OCI-M2 (cell line): ENCODE data around the gene SPDYE16.
"Not testable (repeated sequence)": the region's sequence is repeated elsewhere in the genome, so short reads cannot be mapped to it uniquely, and the experiment has no call there.

Experiments
- DNase-seq: peaks from one replicate; lab custom pipeline; 2025; ENCODE audit not compliant: unreplicated experiment; lab: John Stamatoyannopoulos, UW

Gene SPDYE16, protein sequence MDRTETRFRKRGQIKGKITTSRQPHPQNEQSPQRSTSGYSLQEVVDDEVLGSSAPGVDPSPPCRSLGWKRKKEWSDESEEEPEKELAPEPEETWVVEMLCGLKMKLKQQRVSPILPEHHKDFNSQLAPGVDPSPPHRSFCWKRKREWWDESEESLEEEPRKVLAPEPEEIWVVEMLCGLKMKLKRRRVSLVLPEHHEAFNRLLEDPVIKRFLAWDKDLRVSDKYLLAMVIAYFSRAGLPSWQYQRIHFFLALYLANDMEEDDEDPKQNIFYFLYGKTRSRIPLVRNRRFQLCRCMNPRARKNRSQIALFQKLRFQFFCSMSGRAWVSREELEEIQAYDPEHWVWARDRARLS

DNA sequence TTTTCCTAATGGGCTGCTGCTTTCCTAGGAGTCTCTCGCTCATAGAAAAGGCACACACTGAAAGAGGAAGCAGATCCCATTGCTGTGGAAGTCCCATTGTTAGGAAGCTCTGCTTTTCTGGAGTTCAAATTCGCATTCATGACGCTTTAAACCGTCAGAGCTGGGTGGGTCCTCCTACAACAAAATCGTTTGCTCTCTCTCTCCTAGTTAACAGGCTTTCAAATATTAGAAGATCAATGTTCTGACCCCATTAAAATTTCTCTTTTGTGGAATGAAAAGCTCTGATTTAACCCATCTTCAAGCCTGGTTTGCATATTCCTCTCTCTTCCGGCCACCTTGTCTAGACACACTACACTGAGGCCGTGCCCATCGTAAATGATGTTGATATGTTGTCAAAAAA, at the start of gene SPDYE16:
Gene SPDYE16 (minus strand): TSS at position 101 of the 400 bp plus-strand sequence. CDS start 1,838 bp downstream, outside the sequence.
- not testable (repeated sequence) for DNase-seq

DNA sequence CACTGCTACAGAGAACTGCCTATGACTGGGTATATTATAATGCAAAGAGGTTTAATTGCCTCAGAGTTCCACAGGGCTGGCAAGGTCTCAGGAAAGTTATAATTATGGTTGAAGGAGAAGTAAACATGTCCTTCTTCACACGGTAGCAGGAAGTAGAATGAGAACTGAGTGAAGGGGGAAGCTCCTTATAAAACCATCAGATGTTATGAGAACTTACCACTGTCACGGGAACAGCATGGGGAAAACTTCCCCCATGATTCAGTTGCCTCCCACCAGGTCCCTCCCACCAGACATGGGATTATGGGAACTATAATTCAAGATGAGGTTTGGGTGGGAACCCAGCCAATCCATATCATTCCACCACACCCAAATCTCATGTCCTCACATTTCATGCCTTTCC, 49.6 kb upstream of the SPDYE16 start:
- DNase-seq = not testable (repeated sequence)

DNA sequence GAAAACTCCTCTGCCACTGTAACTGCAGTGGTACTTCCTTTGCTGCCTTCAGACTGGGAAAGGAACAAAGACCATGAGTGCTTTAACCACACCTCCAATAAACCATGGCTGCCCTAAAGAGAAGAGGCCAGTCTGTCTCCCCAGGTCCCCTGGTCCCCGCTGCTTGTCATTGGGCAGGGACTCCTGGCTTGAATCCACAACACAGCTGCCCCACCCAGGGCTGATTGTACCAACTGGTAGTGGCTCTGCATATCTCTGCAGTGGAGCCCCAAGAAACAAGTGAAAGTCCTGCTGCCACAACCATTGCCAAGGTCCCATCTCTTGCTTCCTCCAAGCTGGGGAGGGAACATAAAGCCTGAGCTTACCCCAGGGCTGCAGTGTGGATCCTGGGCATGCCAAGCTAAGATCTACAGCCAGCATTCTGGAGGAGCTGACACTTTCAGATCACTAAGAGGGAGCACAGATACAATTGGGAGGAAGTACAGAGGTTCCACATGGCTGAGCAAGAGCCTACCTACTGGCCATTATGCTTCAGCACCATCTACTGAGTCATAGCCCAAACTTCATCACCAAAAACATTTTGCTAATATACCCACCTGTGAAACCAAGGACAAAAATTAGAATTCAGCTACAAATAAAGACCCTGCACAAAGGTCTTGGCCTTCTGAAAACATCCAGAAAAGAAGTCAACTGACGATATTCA, 48.7 kb upstream of the SPDYE16 start:
- not testable (repeated sequence) for DNase-seq

DNA sequence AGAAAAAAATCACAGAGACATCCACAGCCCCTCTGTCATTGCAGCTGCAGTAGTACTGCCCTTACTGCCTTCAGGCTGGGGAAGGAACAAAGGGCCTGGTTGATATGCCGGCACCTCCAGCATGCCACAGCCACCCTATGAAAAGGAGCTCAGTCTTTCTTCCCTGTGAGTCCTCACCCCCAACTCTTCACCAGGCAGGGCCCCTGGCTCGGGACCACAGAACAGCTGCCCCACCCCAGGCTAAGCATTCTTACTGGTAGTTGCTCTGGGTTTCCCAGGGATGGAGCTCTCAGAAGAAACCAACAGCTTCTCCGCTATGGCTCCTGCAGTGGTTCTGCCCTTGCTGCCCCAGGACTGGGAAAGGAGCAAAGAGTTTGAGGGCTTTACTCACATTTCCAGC, 47.9 kb upstream of the SPDYE16 start:
- DNase-seq = not testable (repeated sequence)

DNA sequence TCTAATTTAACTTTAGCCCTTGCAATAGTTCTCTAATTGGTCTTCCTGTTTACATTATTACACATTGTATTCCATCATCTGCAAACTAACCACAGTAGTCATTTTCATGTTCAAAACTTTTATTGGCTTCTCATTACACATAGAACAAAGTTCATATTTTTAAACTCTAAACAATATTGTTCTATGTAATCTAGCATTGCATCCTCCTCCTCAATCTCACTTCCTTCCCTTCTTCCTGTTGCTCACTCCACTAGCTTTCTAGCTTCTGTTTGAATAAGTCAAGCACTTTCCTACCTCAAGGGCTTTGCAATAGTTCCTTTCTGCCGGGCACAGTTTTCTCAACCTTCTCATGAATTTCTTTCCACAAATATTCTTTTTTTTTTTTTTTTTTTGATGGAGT, 45.5 kb upstream of the SPDYE16 start:
- not testable (repeated sequence) for DNase-seq

DNA sequence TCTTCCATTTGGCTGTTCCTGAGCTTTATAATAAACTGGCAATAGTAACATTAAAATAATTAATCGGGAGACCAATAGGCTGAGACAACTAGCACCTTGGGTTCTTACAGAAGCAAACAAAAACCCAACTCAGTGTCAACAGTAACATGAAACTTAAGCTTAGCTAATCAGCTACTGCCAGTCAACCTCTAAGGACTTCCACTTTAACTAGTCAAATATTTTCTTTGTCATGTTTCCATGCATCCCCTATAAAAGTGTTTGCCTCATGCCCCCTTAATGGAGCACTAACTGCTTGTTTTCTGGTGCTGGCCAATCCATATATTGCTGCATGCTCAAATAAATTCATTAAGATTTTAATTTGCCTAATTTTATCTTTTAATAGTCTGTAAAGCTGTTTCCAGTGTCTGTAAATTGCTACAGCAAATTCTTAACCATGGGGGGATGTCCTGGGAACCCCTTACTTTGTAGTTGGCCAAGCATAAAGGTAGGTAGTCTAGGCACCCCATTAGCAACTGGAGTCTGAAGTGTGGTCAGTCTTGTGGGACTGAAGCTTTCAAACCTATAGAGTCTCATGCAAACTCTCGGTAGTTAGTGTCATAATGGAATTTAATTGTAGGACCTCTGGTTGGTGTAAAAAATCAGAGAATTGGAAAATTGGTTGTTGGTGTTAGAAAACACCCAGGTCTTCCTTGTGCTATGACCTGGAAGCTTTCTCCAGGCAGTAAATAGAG, 43.7 kb upstream of the SPDYE16 start:
- not testable (repeated sequence) for DNase-seq

DNA sequence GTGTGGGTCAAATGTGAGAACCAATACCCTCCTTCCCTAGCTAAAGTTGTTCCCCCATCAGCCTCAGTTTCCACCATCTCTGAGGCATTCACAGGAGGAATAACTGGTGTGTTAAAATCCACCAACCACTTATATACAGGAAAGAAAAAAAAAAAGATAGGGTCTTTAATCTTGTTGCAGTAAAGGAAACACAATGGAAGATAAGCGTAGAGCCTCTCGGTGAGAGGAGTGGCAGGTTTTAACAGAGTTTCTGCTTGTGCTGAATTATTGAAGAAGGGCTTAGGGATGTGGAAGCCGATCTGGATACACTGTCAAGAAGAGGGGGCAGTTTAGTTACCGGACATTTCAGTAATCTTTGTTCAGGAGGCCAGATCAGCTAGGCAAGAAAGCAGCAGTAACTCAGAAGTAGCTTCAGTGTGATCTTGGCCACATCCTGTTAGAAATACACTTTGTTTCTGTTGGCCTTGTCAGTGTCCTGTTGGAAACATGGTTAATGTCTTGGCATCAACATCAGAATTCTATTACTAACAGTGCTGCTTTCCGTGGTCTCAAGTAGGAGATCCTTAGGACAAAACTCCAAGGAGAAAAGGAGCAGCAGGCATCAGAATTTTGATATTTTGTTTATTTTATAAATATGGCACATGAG, 40.7 kb upstream of the SPDYE16 start:
- DNase-seq = not testable (repeated sequence)

DNA sequence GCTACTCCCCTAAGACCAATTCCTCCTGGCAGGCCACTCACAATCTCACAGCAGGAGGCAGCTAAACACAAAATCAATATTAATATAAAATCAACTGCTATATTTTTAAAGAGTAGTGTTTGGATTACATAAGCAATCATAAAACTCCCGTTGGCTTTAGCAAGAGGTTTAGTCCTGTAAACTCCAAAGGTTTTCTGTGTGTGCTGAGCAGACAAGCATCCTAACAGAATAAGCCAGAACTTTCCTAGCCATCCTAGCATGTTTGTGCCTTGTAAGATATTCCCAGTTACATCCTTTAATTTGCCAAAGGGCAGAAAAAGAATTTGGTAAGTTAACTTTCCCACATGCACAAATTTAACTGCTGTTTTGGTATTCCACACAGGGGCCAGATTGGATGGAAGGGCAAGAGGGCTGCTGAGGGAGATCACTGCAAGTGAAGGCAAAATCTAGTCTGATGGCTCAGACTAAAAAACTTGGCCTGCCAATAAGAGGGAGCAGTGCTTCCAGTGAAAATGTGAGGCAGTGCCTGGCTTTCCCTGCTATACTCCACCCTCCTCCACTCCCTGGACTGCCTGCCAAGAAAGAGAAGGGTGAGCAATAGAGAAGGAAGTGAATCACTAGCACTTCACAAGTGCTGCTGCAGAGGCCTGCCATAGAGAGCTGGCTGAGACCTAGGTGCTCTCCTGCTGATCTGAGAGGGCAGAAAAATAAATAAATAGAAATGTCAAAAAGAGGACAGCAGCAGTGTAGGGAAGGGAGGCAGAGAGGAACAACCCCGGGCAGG, 39.9 kb upstream of the SPDYE16 start:
- DNase-seq = not testable (repeated sequence)

DNA sequence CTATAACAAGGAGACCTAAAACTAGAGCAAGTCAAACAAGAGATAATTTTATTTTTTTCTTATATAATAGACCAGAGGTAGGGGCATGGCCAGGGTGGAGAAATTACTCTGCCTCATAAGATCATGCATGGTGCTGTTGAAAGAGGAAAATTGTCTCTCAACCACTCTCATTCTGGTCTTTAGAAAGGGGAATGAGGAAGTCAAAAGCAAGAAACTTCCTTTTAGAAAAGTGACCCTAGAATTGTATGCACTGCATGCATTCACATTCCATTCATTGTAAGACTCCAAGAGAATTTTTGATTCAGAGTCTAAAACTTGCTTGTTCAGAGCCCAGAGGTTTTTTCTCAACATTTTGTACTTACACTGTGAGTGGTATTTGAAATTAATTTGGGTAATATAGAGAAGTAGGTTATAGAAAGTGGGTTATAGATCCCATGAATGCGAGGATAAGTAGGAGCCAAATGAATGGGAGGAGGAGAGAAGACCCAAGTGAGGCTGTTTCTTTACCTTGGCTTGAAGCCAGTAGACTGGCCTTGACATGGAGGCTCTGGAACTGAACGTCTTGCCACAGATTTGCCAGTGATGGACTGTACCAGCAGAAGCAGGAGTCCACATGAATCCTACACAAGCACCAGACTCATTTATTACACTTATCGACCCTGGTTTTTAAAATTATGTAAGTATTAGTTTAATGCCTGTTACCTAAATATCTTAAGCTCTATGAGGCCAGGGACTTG, 33.0 kb upstream of the SPDYE16 start:
- not testable (repeated sequence) for DNase-seq

DNA sequence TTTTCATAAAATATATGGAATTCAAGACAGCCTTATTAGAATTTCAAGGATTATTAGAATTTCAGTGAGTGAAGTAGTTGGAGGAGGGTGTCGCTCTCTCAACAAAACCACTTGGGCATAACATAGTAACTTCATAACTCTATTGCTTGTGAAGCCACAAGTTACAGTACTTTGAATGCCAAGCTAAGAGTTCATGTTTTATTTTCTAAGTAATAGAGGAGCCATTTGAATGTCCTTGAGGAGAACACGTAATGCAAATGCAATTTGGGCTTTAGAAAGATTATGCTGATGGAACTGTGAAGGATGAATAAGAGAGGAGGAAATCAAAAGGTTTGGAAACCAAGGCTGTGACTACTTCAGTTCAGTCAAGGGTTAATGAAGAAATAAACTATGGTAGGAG, 32.3 kb upstream of the SPDYE16 start:
- not testable (repeated sequence) for DNase-seq

DNA sequence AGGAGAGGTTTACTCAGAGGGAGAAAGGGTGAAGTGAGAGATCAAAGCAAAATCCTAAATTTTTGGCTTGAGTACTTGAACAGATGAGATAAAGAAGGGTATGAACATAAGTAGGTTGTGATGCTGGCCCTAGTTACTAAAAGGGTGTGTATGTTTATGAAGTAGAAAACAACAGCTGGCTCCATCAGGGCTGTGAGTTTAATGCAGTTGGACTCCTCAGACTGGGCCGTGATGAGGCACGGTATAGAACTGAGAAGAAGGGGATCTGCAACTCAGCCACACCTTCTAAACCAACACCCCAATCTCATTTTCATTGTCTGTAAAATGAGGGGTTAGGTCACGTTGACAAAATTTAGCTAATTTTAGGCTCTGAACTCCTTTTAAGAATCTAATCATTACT, 29.2 kb upstream of the SPDYE16 start:
- DNase-seq = not testable (repeated sequence)

DNA sequence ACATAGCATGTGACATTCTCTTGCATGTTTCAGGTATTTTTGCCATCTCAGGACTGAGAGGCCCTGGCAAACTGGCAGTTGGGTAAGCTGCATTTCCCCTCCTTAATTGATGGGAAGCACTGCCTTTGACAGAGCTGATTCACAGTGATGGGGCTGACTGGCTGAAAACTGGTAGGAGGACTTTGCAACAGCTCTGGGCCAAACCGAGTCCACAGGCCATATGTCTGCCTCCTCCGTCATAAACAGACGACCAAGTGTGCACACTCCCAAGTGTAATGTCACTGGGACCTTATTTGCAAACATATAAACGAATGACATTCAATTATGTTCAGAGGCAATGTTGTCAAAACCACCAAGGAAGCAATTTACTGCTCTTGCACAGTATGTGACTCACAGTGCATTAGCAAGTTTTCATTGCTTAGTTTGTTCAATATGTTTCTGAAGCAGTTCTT, 27.3 kb upstream of the SPDYE16 start:
- not testable (repeated sequence) for DNase-seq

DNA sequence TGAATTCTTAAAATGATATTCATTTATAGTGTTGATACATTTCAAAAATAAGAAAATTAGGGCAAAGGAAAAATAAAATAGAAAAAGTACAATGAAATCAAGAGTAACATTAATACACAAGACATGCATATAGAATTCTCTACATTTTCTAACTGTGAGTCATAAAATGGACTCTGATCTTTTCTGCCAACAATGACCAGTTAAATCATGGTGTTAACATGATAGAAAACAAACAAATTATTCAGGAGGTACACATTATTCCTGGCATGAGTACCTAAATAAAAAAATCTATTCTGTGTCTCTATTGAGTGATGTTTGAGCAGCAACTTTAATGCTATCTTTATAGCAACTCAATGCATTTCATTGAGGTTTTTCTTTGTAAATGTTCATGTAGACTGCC, 25.6 kb upstream of the SPDYE16 start:
- DNase-seq = not testable (repeated sequence)

DNA sequence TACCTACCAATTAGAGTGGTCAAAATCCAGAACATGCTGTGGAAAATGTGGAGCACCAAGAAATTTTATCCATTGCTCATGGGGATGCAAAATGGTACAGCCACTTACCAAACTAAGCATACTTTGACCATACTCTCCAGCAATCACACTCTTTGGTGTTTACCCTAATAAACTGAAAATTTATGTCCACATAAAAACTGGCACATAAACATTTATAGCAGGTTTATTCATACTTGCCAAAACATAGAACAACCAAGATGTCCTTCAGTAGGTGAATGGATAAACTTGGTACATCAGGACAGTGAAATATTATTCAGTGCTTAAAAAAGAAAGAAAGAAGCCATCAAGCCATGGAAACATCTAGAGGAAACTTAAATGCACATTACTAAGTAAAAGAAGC, 24.7 kb upstream of the SPDYE16 start:
- not testable (repeated sequence) for DNase-seq

DNA sequence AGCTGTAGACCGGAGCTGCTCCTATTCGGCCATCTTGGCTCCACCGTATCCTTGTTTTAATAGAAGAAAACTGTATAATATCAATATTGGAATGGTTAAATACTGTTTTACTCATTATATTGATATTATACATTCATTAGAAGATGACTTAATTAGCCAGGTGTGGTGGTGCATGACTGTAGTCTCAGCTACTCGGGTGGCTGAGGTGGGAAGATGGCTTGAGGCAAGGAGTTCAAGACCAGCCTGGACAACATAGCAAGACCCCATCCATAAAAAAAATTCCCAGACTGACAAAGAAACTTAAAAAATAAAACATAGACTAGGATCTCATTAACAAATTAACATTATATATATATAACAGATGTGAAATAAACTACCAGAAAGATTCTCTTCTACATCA, 24.2 kb upstream of the SPDYE16 start:
- not testable (repeated sequence) for DNase-seq

DNA sequence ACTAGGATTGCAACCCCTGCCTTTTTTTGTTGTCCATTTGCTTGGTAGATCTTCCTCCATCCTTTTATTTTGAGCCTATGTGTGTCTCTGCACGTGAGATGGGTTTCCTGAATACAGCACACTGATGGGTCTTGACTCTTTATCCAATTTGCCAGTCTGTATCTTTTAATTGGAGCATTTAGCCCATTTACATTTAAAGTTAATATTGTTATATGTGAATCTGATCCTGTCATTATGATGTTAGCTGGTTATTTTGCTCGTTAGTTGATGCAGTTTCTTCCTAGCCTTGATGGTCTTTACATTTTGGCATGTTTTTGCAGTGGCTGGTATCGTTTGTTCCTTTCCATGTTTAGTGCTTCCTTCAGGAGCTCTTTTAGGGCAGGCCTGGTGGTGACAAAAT, 21.9 kb upstream of the SPDYE16 start:
- not testable (repeated sequence) for DNase-seq

DNA sequence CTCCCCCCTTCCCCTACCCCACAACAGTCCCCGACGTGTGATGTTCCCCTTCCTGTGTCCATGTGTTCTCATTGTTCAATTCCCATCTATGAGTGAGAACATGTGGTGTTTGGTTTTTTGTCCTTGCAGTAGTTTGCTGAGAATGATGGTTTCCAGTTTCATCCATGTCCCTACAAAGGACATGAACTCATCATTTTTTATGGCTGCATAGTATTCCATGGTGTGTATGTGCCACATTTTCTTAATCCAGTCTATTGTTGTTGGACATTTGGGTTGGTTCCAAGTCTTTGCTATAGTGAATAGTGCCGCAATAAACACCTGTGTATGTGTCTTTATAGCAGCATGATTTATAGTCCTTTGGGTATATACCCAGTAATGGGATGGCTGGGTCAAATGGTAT, 18.2 kb upstream of the SPDYE16 start:
- DNase-seq = not testable (repeated sequence)

DNA sequence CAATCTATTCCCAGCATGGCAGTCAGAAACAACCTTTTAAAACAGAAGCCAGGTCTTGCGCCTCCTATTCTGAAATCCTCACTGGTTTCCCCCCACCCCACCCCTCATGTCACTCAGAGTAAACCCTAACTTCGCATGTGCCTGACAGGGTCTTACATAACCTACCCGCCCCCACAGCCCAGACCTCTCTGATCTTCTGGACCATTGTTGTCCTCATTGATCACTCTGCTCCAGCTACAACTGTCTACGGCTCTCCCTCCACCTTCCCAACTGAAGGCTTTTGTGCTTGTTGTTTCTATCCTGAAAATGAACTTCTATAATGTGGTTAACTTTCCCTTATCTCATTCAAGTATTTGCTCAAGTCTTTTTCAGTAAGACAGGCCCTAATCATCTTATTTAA, 17.1 kb upstream of the SPDYE16 start:
- not testable (repeated sequence) for DNase-seq

DNA sequence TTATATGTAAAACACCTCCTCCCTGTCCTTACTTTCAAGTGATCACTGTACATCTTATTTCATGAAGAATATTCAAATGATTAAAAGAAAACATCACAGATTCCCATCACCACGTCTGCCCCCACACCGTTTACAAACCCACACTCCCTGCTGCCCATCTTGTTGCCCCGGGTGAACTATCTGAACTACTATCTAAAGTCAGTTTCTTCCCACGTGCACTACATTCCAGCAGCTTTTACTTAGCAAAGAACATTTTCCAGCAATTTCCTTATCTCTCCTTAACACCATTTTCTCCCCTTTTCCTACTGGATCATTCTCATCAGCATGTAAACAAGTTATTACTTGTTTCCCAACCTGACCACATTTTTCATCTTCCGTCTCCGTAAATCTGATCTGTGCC, 16.6 kb upstream of the SPDYE16 start:
- DNase-seq = not testable (repeated sequence)
